SK-MEL-5 (cell line): ENCODE data around the gene OCLN. TPM values are rescaled to one million over a fixed set of nuclear protein-coding genes. Genes with fewer than 3 reads are reported as not detected.
"Not testable (repeated sequence)": the region's sequence is repeated elsewhere in the genome, so short reads cannot be mapped to it uniquely, and the experiment has no call there.

Experiments
- DNase-seq: peaks from one replicate; pipeline ENCODE4 v3.0.0-alpha.2; 2016; ENCODE audit warnings: low read depth, low spot score
- in situ Hi-C: cut with HindIII; loops from 2 replicates; pipeline ENCODE4 v1.10.0; 2016; ENCODE audit warnings: low sequenced_read_pairs, high pct_unique_total_duplicates, low pct_unique_long_range_greater_than_20kb
- total RNA-seq: library from RNA; depleted of rRNA; stranded (reverse); fragments of >200 nt; shearing (Covaris generic); gene quantifications from 2 replicates; pipeline ENCODE4 v1.2.3, GENCODE V29; 2014

OCLN gene
- total RNA-seq, 1 experiment from 2014 or later = 10.9 TPM

DNA sequence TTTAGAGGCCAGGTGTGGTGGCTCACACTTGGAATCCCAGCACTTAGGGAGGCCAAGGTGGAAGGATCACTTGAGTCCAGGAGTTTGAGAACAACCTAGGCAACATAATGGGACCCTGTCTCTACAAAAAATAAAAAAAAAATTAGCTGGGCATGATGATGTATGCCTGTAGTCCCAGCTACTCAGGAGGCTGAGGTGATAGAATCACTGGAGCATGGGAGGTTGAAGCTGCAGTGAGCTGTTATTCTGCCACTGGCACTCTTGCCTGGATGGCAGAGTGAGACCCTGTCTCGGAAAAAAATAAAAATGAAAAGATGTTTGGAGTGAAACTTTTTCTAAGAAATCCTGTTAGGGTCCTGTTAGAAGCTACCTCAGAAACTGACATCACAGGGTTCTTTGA, 24.2 kb downstream of the OCLN start:
- in situ Hi-C loops = no loop called here
- no peak for DNase-seq

DNA sequence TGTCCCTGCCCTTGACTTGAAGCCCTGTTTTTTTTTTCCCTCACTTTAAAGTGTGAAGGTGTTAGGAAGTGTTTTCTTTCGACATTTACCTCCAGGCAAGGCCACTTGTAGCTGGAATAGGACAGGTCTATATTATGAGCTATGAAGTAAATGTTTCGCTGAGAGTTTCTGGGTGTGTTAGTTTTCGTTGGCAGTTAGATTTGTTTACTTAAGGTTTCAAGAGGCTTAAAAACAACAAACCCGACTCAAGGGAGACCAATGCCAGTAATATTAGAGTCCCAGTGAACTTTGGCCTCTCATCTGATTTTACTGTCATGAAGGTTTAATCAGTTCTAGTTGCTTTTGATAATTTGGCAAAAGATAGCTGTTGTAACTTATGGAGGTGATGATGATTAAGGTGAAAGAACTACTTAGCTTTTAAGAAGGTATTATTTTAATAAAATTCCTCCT, 25.2 kb downstream of the OCLN start:
- in situ Hi-C loops = no loop called here
- no peak for DNase-seq

DNA sequence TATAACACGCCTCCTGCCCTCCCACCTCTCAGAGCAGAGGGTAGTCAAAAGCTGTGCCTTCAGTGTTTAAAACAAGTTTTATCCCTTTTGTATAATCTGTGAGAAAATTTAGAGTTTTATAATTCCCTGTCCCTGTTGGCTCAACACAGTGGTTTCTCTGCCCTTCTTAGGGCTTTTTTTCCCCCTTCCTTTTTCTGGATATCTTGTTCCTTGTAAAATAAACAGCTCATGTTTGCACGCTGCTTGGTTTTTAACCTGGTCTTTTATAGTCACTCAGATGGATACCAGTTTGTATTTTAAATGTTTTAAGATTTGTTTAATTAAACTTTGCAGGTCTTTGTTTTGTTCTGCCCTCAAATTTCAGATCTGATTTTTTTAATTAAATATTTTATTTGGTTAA, 26.7 kb downstream of the OCLN start:
- no peak for DNase-seq
- in situ Hi-C loops = no loop called here

DNA sequence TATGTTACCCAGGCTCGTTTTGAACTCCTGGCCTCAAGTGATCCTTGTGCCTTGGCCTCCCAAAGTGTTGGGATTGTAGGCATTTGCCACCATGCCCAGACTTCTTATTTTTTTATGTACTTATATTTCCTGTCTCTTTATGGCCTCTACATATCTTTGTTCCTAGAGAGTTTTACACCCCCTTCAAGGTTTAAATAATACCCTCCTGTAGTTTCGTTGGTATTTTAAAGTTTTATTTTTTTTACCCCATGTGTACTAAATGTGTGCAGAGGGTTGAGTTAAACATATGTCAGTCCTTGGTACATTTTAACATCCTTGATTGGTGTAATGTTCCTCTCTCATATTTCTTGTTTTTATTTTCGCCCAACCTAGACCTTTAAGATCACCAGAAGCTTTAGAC, 29.4 kb downstream of the OCLN start:
- in situ Hi-C loops = no loop called here
- DNase-seq = no peak

DNA sequence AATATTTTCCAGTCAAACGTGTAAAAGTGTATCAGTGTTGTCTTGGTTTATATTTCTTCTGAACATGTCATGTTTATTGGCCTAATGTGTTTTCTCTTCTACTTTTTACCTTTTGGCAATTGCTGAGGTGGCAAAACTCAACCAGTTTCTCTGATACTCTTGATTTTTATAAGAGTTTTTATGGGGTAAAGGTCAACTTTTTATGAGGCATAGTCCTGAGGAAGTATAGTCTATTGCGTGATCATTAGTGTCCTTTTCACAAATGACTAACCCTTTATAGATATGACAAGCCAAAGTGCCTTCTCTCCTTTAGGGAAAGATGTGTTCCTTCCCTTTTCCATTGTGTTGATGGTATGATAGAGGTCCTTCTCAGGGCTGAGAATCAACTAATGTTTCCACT, 32.9 kb downstream of the OCLN start:
- in situ Hi-C loops = no loop called here

DNA sequence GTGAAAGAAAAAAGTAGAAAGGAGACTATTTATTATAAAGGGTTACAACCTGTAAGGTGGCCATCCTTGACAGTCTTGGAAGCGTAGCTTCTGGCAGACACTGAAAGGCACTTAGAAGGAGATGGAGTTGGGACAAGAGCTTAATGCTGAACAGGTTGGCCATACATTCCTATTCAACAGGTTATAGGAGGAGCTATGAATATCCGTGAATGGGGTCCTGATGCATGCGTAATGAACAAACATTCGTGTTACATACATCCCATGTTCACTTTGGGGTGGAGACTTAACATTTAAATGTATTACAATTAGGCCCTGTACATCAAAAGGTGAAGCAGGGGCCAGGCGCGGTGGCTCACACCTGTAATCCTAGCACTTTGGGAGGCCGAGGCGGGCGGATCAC, 34.1 kb downstream of the OCLN start:
- DNase-seq = no peak
- in situ Hi-C loops = no loop called here

More for the DNA sequence above, 32.9 kb downstream of the OCLN start:
- DNase-seq = no peak

DNA sequence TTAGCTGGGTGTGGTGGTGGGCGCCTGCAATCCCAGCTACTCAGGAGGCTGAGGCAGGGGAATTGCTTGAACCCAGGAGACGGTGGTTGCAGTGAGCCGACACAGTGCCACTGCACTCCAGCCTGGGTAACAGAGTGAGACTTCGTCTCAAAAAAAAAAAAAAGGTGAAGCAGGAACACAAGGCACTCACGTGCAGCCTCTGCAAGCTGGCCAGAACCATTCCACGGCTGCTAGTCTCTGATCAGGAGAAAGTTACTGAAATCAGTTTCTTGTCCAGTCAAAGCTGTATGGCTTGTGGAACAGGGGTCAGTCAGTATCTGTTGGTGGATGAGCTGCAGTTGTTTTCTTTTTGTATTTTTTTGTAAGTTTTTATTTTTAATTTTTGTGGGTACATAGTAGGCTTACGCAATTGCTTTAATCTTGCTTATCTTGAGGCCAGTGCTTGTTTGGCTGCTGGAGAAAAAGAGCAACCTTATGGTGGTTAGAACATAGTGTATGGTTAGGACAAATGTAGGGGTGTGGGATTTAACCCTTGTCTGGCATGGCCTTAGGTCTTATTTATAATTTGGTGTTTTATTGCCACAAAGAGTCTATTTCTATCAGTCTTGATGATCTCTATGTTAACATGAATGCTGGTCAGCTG, 34.7 kb downstream of the OCLN start:
- in situ Hi-C loops = no loop called here
- no peak for DNase-seq

DNA sequence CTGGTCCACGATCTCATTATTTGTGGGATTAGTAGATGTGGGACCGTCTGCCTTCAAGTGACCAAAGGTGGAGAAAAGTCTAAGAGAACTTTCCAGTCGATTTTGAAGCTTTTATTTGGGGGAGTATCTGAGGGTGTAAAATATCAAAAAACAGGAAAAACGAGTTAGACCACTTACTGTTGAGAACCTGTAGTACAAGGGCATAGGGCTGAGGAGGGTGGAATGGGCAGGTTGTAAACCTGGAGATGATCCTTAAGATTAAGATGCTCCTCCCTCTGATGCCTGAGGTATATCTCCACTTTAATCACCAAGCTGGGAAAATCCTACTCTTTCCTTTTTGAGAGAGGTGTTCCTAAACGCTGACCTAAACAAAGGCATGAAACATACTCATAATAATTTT, 35.4 kb downstream of the OCLN start:
- in situ Hi-C loops = no loop called here
- DNase-seq = no peak

DNA sequence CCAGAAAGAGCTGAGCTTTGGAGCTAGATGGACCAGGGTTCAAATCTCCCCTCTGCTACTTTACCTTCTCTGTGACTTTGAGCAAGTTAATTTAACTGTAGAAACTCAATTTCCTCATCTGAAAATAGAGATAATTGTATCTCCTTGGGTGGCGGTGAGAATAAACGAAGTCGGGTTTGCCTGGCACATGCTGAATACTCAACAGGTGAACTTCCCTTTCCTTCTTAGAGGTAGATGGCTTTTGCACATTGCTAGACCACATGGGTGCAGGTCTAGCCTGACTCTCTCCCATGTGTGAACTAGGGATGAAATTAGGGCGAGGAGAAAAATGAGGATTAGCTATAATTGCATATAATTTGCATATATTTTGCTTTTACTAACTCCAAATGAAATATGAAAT, 36.0 kb downstream of the OCLN start:
- in situ Hi-C loops = no loop called here
- DNase-seq = no peak

DNA sequence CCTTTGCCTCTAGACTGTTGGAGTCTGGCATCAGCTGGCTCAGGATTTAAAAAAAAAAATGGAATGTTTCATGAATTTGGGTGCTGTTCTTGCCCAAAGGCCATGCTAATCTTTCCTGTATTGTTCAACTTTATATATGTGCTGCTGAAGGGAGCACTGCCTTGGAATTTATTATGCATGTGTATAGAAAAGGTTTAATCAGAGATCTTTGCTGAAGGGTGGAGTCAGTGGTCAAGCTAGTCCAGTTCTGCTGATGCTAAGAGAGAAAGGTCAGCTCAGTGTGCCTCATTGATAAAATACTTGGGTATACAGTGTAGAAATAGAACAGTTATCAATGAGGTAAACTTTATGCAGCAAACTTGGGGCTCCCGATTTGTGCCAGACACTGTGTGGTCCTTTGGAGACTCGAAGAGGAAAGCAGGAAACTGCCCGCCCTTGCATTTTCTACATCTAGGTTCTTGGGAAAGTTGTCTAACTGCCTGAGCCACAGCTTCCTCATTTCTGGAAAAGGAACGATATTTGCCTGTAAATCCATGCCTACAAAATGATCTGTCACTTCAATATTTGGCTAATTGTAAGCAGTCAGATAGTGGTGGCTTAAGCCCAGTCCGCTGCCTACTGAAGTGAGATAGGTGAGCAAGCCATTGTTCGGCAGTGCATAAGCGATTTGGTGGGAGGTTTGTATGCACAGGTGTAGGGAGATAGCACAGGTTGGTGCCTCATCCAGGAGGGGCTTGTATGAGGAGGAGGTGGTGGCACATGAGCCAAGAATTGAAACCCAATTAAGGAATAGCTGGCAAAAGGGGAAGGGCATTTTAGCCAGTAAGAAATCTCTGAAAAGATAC, 38.2 kb downstream of the OCLN start:
- in situ Hi-C loops = no loop called here
- no peak for DNase-seq

DNA sequence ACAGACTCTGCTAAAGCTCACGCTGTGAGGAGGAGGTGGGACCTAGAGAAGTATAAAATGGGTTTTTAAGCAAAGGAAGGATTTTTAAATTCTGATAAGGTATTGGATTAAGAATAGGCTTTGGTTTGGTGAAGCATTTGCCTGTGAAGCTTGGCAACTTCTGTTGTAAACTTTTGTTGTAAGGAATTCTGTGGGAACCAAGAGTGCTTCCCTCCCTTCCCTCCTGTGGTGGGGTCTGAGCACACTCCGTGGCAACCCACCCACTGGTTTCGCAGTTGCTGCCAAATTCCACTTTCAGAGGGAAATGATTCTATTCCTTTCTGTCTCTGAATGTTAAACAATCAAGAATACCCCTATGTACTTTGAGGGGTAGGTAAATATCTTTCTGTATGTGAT, 38.8 kb downstream of the OCLN start:
- no peak for DNase-seq
- in situ Hi-C loops = no loop called here

DNA sequence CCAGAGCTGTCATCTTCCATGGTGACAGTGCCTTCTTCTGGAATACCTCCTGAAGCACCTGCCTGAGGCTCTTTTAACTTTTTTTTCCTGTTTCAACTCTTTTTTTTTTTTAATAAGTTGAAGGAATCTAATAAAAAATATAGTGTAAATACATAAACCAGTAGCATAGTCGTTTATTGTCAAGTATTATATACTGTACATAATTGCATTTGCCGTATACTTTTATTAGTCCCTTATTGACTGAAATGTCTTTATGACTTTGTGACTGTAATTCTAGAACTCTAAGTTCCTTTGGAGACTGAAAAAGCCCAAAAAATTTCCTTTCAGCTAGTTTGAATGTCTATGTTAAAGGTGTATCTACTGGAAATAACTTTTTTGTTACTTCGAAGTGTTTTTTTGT, 45.3 kb downstream of the OCLN start:
- DNase-seq, in situ Hi-C loops: not testable (repeated sequence)

DNA sequence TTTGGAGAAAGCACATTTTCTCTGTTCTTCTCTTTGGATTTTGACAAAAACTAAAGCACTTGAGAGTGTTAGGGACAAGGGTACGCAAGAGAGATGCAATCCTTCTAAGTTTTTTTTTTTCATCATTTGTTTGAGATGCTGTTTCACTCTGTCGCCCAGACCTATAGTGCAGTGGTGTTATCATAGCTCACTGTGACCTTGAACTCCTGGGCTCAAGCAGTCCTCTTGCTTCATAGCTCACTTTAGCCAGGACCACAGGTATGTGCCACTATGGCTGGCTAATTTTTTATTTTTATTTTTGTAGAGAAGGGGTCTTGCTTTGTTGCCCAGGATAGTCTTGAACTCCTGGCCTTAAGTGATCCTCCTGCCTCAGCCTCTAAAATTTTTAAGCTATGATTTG, 46.1 kb downstream of the OCLN start:
- DNase-seq, in situ Hi-C loops: not testable (repeated sequence)

DNA sequence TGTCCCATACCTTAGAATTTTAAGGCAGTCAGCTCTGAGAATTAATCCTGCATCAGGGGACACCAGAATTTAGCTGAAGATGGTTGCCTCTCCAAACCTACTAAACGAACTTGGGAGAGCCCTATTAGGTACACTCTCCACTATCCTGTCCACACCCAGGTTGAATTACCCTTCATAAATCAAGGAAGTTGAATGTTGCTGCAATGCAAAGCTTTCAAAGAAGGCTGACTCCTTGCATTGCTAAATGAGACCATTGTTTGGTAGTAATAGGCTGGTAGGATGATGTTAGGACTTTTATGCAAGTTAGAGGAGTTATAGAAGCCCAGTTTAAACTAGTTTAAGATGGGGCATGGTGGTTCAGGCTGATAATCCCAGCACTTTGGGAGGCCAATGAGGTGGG, 48.8 kb downstream of the OCLN start:
- DNase-seq, in situ Hi-C loops: not testable (repeated sequence)

DNA sequence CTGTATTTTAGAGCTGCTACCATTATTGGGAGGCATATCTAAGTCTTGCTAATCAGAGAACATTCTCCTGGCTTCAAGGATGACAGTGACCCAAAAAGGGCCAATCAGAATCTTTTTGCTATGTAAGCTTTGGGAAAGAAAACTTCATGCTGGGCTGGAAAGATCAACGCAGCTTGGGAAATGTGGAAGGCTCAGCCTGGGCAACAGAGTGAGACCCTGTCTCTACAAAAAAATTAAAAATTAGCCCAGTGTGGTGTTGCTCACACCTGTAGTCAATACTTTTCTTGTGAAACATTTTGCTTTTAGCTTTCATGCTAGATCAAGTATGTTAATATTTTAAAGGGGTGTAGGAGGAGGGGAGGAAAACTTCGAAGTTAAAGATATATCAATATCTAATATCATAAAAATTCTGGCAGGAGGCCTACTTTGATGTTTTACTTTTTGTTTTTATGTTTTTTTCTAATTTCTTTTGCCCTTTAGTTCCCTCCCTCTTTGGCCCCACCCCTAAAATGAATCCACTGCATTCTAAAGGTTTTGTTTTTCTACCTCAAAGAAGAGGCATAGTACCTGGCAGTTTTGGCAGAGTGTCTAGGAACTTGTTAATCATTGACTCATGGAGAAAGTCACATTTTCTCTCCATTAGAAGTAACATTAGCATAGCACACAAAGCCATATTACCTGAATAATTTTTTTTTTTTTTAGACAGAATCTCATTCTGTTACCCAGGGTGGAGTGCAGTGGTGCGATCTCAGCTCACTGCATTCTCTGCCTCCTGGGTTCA, 50.4 kb downstream of the OCLN start:
- in situ Hi-C loops, DNase-seq: not testable (repeated sequence)

DNA sequence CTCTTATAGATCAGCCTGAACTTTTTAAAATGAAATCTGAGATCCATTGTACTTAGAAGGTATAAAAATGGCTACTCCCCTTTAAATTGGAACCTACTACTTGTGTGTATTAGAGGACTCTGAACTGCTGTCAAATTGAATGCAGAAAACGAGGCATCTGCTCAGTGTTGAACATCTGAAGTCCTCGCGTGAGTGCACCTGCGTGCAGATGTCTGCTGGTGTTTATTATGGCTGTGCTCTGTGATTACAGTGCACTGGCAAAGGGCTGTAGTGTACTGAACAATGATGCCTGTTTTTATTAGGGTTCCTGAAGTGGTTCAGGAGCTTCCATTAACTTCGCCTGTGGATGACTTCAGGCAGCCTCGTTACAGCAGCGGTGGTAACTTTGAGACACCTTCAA, 52.0 kb downstream of the OCLN start:
- DNase-seq, in situ Hi-C loops: not testable (repeated sequence)

DNA sequence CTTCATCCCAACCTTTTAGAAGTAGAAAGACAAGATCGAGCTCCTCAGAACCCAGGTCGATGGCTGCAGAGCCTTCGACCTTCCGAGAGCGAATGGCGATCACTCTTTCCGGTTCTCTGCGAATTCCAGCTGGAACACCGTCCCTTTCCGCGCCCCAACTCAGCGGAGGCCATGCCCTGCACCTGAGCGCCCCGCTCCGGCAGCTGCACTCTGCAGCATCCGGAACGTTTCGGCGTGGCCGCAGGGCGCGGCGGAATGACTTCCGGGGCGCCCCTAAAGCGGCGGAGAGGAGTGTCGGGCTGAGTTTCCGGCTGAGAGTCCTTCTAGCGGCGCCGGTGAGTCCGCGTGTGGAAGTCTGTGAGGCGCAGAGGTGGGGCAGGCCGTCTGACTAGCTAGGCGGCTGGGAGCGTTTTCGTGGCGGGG, 67.3 kb downstream of the OCLN start, which contains the start of gene GTF2H2C:
Gene GTF2H2C (plus strand): TSS at position 284 of the 423 bp plus-strand sequence. CDS start 4,942 bp downstream, outside the sequence.
- in situ Hi-C loops = not testable (repeated sequence)
- peak; percentile 76 for DNase-seq
